Lower leg skin (tissue), 4 donors: Measurements from ENCODE around the gene CCNJL. TPM values are rescaled to one million over a fixed set of nuclear protein-coding genes. Genes with fewer than 3 reads are reported as not detected.
A peak's percentile ranks its signal among the peaks of the same experiment; 100 is the strongest.

Source experiments
- DNase-seq, 2 donors: peaks; one replicate each; pipeline ENCODE4 v3.0.0-alpha.2; 2019; ENCODE audit warnings: low spot score in 2 of 2
- H3K4me3 ChIP-seq: fragments of 200-600 bp; sonication (generic); 2 replicates; pipeline ENCODE4 v1.5.1; 2017; ENCODE audit warnings: mild to moderate bottlenecking, low read depth; ENCODE audit not compliant: poor library complexity, severe bottlenecking
- POLR2A ChIP-seq, 2 donors: fragments of 450-650 bp; IDR thresholded peaks; one replicate each; pipeline ENCODE4 v1.6.1; 2016 to 2017; ENCODE audit warnings: antibody characterized with exemption in 2 of 2, mild to moderate bottlenecking in 1 of 2, moderate library complexity in 1 of 2
- WGBS, 2 donors: methylation state at CpG; one replicate each; pipeline ENCODE4 v1.1.5; 2018; 5-methylcytosine and 5-hydroxymethylcytosine counted together
- intact Hi-C: fragments of 100-400 bp; cut with DNase I; formaldehyde crosslinking; loops from one replicate; pipeline ENCODE4 v1.15.0; 2023; ENCODE audit warnings: low total_unique reads
- total RNA-seq, 4 donors: library from RNA; depleted of rRNA; stranded (reverse); fragments of >200 nt; gene quantifications; one replicate each; pipeline ENCODE4 v1.1.0, GENCODE V29; 2016
- TF ChIP-seq, protein P1 (sequence below), 3 donors: fragments of 450-650 bp; IDR thresholded peaks; one replicate each; pipeline ENCODE4 v1.5.1; 2016; ENCODE audit warnings: antibody characterized with exemption in 3 of 3, mild to moderate bottlenecking in 3 of 3, moderate library complexity in 2 of 3

The CCNJL gene
- total RNA-seq, 4 donors from 2014 or later, result 0.08 to 0.34 (median 0.22) TPM

DNA sequence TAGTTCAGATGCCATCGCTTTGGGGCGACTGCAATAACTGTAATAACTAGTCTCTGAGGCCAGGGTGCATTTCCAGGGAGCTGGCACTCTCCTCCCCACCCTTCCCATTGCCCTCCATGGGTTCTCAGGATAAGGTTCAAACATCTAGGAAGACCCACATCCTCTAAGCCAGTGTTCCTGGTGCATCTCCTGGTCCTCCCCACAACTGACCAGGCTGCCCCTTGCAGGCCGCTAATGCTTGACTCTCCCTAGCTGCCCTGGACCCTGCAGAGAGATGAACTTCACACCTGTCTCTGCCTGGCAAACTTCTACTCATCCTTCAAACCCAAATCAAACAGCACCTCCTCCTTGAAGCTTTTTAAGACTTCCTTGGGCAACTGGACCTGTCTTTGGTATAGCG, 15.9 kb downstream of the CCNJL start:
- intact Hi-C loops, result no loop called here
- WGBS, 2 donors, result 93 to 96% methylated on average over 4 of the region's 4 CpGs
- TF ChIP-seq POLR2A (IDR thresholded peaks at IDR 0.05), result no peak
- TF ChIP-seq, protein P1, sequence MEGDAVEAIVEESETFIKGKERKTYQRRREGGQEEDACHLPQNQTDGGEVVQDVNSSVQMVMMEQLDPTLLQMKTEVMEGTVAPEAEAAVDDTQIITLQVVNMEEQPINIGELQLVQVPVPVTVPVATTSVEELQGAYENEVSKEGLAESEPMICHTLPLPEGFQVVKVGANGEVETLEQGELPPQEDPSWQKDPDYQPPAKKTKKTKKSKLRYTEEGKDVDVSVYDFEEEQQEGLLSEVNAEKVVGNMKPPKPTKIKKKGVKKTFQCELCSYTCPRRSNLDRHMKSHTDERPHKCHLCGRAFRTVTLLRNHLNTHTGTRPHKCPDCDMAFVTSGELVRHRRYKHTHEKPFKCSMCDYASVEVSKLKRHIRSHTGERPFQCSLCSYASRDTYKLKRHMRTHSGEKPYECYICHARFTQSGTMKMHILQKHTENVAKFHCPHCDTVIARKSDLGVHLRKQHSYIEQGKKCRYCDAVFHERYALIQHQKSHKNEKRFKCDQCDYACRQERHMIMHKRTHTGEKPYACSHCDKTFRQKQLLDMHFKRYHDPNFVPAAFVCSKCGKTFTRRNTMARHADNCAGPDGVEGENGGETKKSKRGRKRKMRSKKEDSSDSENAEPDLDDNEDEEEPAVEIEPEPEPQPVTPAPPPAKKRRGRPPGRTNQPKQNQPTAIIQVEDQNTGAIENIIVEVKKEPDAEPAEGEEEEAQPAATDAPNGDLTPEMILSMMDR (IDR thresholded peaks at IDR 0.05), result no peak
- DNase-seq, result peak in 1 of 2 donors; percentile 57
- H3K4me3 ChIP-seq, result no peak overlapping the region

GRCh38 chr5:160293901-160294561, 18.3 kb downstream of the CCNJL start:
- intact Hi-C loops, result no loop called here
- H3K4me3 ChIP-seq, result no peak overlapping the region
- WGBS, 2 donors, result 80 to 86% methylated on average over 13 of the region's 13 CpGs
- peak in 1 of 2 donors; percentile 72 for DNase-seq
- TF ChIP-seq POLR2A (IDR thresholded peaks at IDR 0.05), result no peak
- TF ChIP-seq, protein P1 (IDR thresholded peaks at IDR 0.05), result no peak

- peak in 1 of 2 donors; percentile 42 for DNase-seq
- TF ChIP-seq POLR2A (IDR thresholded peaks at IDR 0.05), result no peak
- TF ChIP-seq, protein P1 (IDR thresholded peaks at IDR 0.05), result no peak
- intact Hi-C loops, result no loop called here
- 90 to 91% methylated on average over 10 of the region's 10 CpGs for WGBS, 2 donors
- H3K4me3 ChIP-seq, result no peak overlapping the region
These were observed 19.0 kb downstream of the CCNJL start for GRCh38 chr5:160293386-160293785.

GRCh38 chr5:160291467-160291866, 20.9 kb downstream of the CCNJL start:
- no peak overlapping the region for H3K4me3 ChIP-seq
- intact Hi-C loops, result no loop called here
- peak in 1 of 2 donors; percentile 59 for DNase-seq
- WGBS, 2 donors, result 52 to 54% methylated on average over 8 of the region's 8 CpGs
- no peak for TF ChIP-seq POLR2A (IDR thresholded peaks at IDR 0.05)
- TF ChIP-seq, protein P1 (IDR thresholded peaks at IDR 0.05), result no peak

- 82 to 90% methylated on average over 3 of the region's 3 CpGs for WGBS, 2 donors
- peak in 1 of 2 donors; percentile 8 for DNase-seq
- no peak overlapping the region for H3K4me3 ChIP-seq
- TF ChIP-seq, protein P1 (IDR thresholded peaks at IDR 0.05), result no peak
- TF ChIP-seq POLR2A (IDR thresholded peaks at IDR 0.05), result no peak
- intact Hi-C loops, result no loop called here
These were observed 21.6 kb downstream of the CCNJL start for GRCh38 chr5:160290751-160291150.

- intact Hi-C loops, result no loop called here
- 39 to 53% methylated on average over 7 of the region's 7 CpGs for WGBS, 2 donors
- TF ChIP-seq, protein P1 (IDR thresholded peaks at IDR 0.05), result no peak
- TF ChIP-seq POLR2A (IDR thresholded peaks at IDR 0.05), result no peak
- no peak overlapping the region for H3K4me3 ChIP-seq
- peak in 1 of 2 donors; percentile 70 for DNase-seq
These were observed 22.6 kb downstream of the CCNJL start for GRCh38 chr5:160289721-160290120.
